Breast epithelium (tissue), 3 donors: ENCODE data around the gene REXO2.

ENCODE experiments used
- POLR2A ChIP-seq: fragments of 450-650 bp; IDR thresholded peaks from one replicate; pipeline ENCODE4 v1.6.1; 2016; ENCODE audit warnings: antibody characterized with exemption, mild to moderate bottlenecking, moderate library complexity
- POLR2AphosphoS5 ChIP-seq, 3 donors: sonication (generic); formaldehyde crosslinking; IDR thresholded peaks; one replicate each; pipeline ENCODE4 v1.6.1; 2017; ENCODE audit warnings: antibody characterized with exemption in 3 of 3

DNA sequence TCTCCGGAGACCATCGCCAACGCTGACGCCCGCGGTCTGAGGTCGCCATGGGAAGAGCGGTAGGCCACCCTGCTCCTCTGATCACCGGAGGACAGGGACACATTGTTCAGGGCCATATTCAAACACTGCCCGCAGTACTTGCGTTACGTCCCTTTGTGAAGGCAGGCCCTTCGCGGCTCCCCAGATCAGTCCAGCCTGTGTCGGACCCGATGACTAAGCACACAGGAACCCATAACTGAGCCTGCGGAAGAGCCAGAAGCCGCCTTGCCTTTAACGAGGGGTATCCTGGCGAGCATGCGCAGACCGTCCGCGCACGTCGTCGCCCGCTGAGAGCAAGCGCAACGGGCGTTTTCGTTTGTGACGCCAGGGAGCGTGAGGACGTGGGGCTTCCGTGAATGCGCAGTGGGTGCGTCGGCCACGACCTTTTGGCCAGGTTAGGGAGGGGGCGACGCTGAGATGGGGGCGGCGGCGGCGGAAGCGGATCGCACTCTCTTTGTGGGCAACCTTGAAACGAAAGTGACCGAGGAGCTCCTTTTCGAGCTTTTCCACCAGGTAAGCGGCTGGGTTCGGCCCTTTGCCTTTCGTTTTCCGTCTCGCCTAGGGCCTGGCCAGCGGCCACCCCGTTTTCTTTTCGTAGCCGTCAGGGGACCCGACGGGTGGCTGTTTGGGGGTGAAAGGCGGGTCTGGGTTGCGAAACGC is 38.9 kb upstream of the REXO2 start, which contains the start of the genes C11orf71 and RBM7:
- TF ChIP-seq POLR2AphosphoS5 (IDR thresholded peaks at IDR 0.05) = peak; percentile 89 to 99 (median 97)
- peak; percentile 94 for TF ChIP-seq POLR2A
